Measurements from ENCODE around the gene CYSRT1.

CYSRT1 gene

GRCh38 chr9:137224830-137225694 lies at the start of gene CYSRT1:
CYSRT1 (plus strand) TSS chr9:137225174; CDS start chr9:137225622, 448 bp downstream.
- peak within 1 kb of the TSS; percentile 74 for H3K4me3 ChIP-seq (replicated peaks; ENCODE audit: low read depth, low read length)
- DNase-seq (ENCODE audit: extremely low read depth, low read depth) = no peak
- no peak for TF ChIP-seq CTCF (IDR thresholded peaks at IDR 0.05; ENCODE audit: low read depth, low read length, missing control alignments)

GRCh38 chr9:137175345-137175961 lies 49.5 kb upstream of the CYSRT1 start:
- H3K4me3 ChIP-seq (replicated peaks; ENCODE audit: low read depth, low read length) = no peak overlapping the region
- DNase-seq (ENCODE audit: extremely low read depth, low read depth) = no peak
- peak; percentile 43 for TF ChIP-seq CTCF (IDR thresholded peaks at IDR 0.05; ENCODE audit: low read depth, low read length, missing control alignments)

- TF ChIP-seq CTCF (IDR thresholded peaks at IDR 0.05; ENCODE audit: low read depth, low read length, missing control alignments) = peak; percentile 62
- no peak overlapping the region for H3K4me3 ChIP-seq (replicated peaks; ENCODE audit: low read depth, low read length)
- DNase-seq (ENCODE audit: extremely low read depth, low read depth) = no peak
Measured at GRCh38 chr9:137176302-137177182, 48.4 kb upstream of the CYSRT1 start.

- H3K4me3 ChIP-seq (replicated peaks; ENCODE audit: low read depth, low read length) = no peak overlapping the region
- DNase-seq (ENCODE audit: extremely low read depth, low read depth) = no peak
- no peak for TF ChIP-seq CTCF (IDR thresholded peaks at IDR 0.05; ENCODE audit: low read depth, low read length, missing control alignments)
Measured at GRCh38 chr9:137178201-137178938, 46.6 kb upstream of the CYSRT1 start.

- no peak overlapping the region for H3K4me3 ChIP-seq (replicated peaks; ENCODE audit: low read depth, low read length)
- DNase-seq (ENCODE audit: extremely low read depth, low read depth) = no peak
- no peak for TF ChIP-seq CTCF (IDR thresholded peaks at IDR 0.05; ENCODE audit: low read depth, low read length, missing control alignments)
Measured at GRCh38 chr9:137178939-137179630, 45.9 kb upstream of the CYSRT1 start.

Data from HFF-Myc (cell line).